Gastrocnemius medialis (tissue), 4 donors: Measurements from ENCODE around the gene CYP4F22.

Experiments
- POLR2A ChIP-seq, 2 donors: fragments of 450-650 bp; IDR thresholded peaks; one replicate each; pipeline ENCODE4 v1.6.1; 2017; ENCODE audit warnings: antibody characterized with exemption in 2 of 2, mild to moderate bottlenecking in 2 of 2, moderate library complexity in 2 of 2
- TF ChIP-seq, protein P1 (sequence below), 5 experiments: fragments of 450-650 bp in 3 of 5; fragments of 200-600 bp in 2 of 5; sonication (generic) in 2 of 5; IDR thresholded peaks in 4 of 5; conservative IDR thresholded peaks in 1 of 5; 1 replicate in 4 of 5; 2 replicates in 1 of 5; pipeline ENCODE4 v1.5.1; 2016 to 2019; ENCODE audit warnings: antibody characterized with exemption in 5 of 5, mild to moderate bottlenecking in 3 of 5, moderate library complexity in 3 of 5

DNA sequence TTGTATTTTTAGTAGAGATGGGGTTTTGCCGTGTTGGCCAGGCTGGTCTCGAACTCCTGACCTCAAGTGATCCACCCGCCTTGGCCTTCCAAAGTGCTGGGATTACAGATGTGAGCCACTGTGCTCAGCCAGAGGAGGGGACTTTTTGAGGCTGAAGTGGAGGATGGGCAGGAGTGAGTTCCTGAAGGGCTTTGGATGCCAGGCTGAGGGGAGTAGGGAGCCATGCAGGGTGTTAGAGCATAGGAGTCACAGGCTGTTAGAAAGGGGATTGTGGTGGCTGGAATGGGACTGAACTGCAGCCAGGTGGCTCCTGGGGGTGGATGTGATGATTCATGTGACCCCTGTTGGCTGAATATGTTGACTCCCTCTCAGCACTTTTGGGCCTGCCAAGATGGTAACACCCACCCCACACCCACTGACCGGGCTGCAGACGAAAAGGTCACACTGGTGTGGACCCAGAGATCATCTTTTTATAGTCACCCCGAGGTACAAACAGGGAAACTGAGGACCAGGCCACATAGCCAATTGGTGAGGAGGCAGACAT lies 11.2 kb downstream of the CYP4F22 start:
- TF ChIP-seq, protein P1, sequence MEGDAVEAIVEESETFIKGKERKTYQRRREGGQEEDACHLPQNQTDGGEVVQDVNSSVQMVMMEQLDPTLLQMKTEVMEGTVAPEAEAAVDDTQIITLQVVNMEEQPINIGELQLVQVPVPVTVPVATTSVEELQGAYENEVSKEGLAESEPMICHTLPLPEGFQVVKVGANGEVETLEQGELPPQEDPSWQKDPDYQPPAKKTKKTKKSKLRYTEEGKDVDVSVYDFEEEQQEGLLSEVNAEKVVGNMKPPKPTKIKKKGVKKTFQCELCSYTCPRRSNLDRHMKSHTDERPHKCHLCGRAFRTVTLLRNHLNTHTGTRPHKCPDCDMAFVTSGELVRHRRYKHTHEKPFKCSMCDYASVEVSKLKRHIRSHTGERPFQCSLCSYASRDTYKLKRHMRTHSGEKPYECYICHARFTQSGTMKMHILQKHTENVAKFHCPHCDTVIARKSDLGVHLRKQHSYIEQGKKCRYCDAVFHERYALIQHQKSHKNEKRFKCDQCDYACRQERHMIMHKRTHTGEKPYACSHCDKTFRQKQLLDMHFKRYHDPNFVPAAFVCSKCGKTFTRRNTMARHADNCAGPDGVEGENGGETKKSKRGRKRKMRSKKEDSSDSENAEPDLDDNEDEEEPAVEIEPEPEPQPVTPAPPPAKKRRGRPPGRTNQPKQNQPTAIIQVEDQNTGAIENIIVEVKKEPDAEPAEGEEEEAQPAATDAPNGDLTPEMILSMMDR (IDR thresholded peaks at IDR 0.05 in 4 of 5, conservative IDR thresholded peaks at IDR 0.05 in 1 of 5) = no peak
- TF ChIP-seq POLR2A (IDR thresholded peaks at IDR 0.05) = no peak
